ENCODE results near the gene TRIM6. TPM values are rescaled to one million over a fixed set of nuclear protein-coding genes. Genes with fewer than 3 reads are reported as not detected.

TRIM6 gene
- total RNA-seq, 1 experiment from 2014 or later = 17.9 TPM

GRCh38 chr11:5658318-5658717, 61.9 kb downstream of the TRIM6 start:
- Mint-ChIP-seq H3K4me3 (no peak overlapping the region), H3K27me3 (ENCODE audit: low read depth) (no peaks in the 10 kb centered on the region), H3K4me1 (no peaks in the 10 kb centered on the region), H3K36me3 (ENCODE audit: insufficient read depth in 1 of 3, low read depth in 3 of 3) (peaks cover 2 to 8% (median 5%) of the 10 kb centered on the region in 3 experiments; a peak in 4 of 7 replicates), H3K27ac (no peak overlapping the region), H3K9me3 (peaks cover 2 to 11% of the 10 kb centered on the region in 2 experiments; a peak in 4 of 5 replicates)
- no peaks in the 10 kb centered on the region for H3K79me1 ChIP-seq (ENCODE audit: insufficient read depth, low read depth, low read length, poor library complexity, severe bottlenecking)
- H2BK120ac ChIP-seq (ENCODE audit: low read depth, low read length, poor library complexity, severe bottlenecking) = no peak overlapping the region
- no peak overlapping the region for H4K5ac ChIP-seq (ENCODE audit: insufficient read length, low read depth, low read length)
- no peak overlapping the region for H2AFZ ChIP-seq (ENCODE audit: low read length)
- no peak overlapping the region for H3K4me2 ChIP-seq (ENCODE audit: insufficient read depth, insufficient read length, low read length)
- no peaks in the 10 kb centered on the region for H3K9me3 ChIP-seq (ENCODE audit: control insufficient read depth, low read depth, low read length)
- no peak overlapping the region for H3K4ac ChIP-seq (ENCODE audit: low read depth, low read length)
- H2BK20ac ChIP-seq (ENCODE audit: low read depth, low read length, poor library complexity, severe bottlenecking) = no peak overlapping the region
- no peak overlapping the region for H2AK5ac ChIP-seq (ENCODE audit: insufficient read length, low read length)
- H4K20me1 ChIP-seq (ENCODE audit: control insufficient read depth, insufficient read depth, insufficient read length) = no peaks in the 10 kb centered on the region
- no peak for DNase-seq
- no peak overlapping the region for H3T11ph ChIP-seq (ENCODE audit: low read length)
- no peak overlapping the region for H4K91ac ChIP-seq (ENCODE audit: insufficient read length, low read depth, low read length)
- no peak overlapping the region for H3K56ac ChIP-seq (ENCODE audit: insufficient read length, low read depth, low read length)
- no peak overlapping the region for H3K27ac ChIP-seq (ENCODE audit: insufficient read length, low read depth, low read length)
- no peak overlapping the region for H4K8ac ChIP-seq (replicated peaks; ENCODE audit: insufficient read length, low read depth, low read length)
- H3K14ac ChIP-seq (ENCODE audit: insufficient read depth, low read length) = no peak overlapping the region; the same call in 1 of the 2 replicates
- no peak overlapping the region for H2BK5ac ChIP-seq (ENCODE audit: insufficient read length, low read length)
- no peak overlapping the region for H3K23ac ChIP-seq (ENCODE audit: insufficient read length, low read depth, low read length)
- H3K23me2 ChIP-seq (ENCODE audit: insufficient read length, low read depth, low read length, poor library complexity, severe bottlenecking) = no peaks in the 10 kb centered on the region
- H3K79me2 ChIP-seq (ENCODE audit: insufficient read depth, low read length) = no peaks in the 10 kb centered on the region
- no peak overlapping the region for H3K9ac ChIP-seq (ENCODE audit: extremely low read depth, insufficient read length, low read length)
- no peak; the same call in 2 of the 3 replicates for TF ChIP-seq CTCF (conservative IDR thresholded peaks at IDR 0.05)
- WGBS (ENCODE audit: extremely low coverage, insufficient read length, low lambda C conversion rate) = no CpG with 5 or more reads among the region's 5 CpGs
- no peaks in the 10 kb centered on the region for H3K27me3 ChIP-seq (ENCODE audit: insufficient read depth, low read length)
- no peak overlapping the region for H2BK12ac ChIP-seq (ENCODE audit: insufficient read length, low read depth, low read length)
- no peaks in the 10 kb centered on the region for H3K4me1 ChIP-seq (ENCODE audit: insufficient read depth, low read length)
- no peak overlapping the region for H3K18ac ChIP-seq (ENCODE audit: insufficient read length, low read depth, low read length)
- no peak overlapping the region; the same call in 1 of the 2 replicates for H2BK15ac ChIP-seq (ENCODE audit: low read depth, low read length)

Other genes with a start within 250 kb of the TRIM6 start
- not detected in 2 replicates for gene OR51B6, start 245.1 kb upstream of the TRIM6 start, total RNA-seq (2021)
- not detected in 2 replicates for gene OR51M1, start 212.8 kb upstream of the TRIM6 start, total RNA-seq (2021)
- gene OR51Q1, start 174.5 kb upstream of the TRIM6 start, total RNA-seq (2021) = not detected in 2 replicates
- not detected in 2 replicates for gene OR51I1, start 155.1 kb upstream of the TRIM6 start, total RNA-seq (2021)
- not detected in 2 replicates for gene OR51I2, start 147.3 kb upstream of the TRIM6 start, total RNA-seq (2021)
- not detected in 2 replicates for gene OR52D1, start 108.0 kb upstream of the TRIM6 start, total RNA-seq (2021)
- not detected in 2 replicates for gene UBQLN3, start 86.7 kb upstream of the TRIM6 start, total RNA-seq (2021)
- not detected in 2 replicates for gene UBQLNL, start 79.9 kb upstream of the TRIM6 start, total RNA-seq (2021)
- gene OR52H1, start 48.1 kb upstream of the TRIM6 start, total RNA-seq (2021) = not detected in 2 replicates
- gene OR52B6, start 15.8 kb upstream of the TRIM6 start, total RNA-seq (2021) = not detected in 2 replicates
- gene TRIM34, start 28.4 kb downstream of the TRIM6 start, total RNA-seq (2021) = 0.35 and 0.59 TPM in 2 replicates
- 21.3 and 21.5 TPM in 2 replicates for gene TRIM5, start 88.4 kb downstream of the TRIM6 start, total RNA-seq (2021)
- 78.6 and 79.9 TPM in 2 replicates for gene TRIM22, start 93.2 kb downstream of the TRIM6 start, total RNA-seq (2021)
- not detected in 2 replicates for gene OR56B1, start 139.8 kb downstream of the TRIM6 start, total RNA-seq (2021)
- not detected in 2 replicates for gene OR52N4, start 157.6 kb downstream of the TRIM6 start, total RNA-seq (2021)
- gene OR52N5, start 186.7 kb downstream of the TRIM6 start, total RNA-seq (2021) = not detected in 2 replicates
- not detected in 2 replicates for gene OR52N1, start 194.6 kb downstream of the TRIM6 start, total RNA-seq (2021)
- not detected in 2 replicates for gene OR52N2, start 212.3 kb downstream of the TRIM6 start, total RNA-seq (2021)
- not detected in 2 replicates for gene OR52E6, start 245.3 kb downstream of the TRIM6 start, total RNA-seq (2021)

Measured in H9 (cell line).